Measurements from ENCODE around the gene SAMMSON.

- TF ChIP-seq CTCF (IDR thresholded peaks at IDR 0.05) (no peak), POLR2A (IDR thresholded peaks at IDR 0.05) (no peak)
These were observed 10.8 kb downstream of the SAMMSON start for GRCh38 chr3:70010346-70010745.
